Measurements from ENCODE around the gene FXYD2. TPM values are rescaled to one million over a fixed set of nuclear protein-coding genes. Genes with fewer than 3 reads are reported as not detected.

FXYD2 gene
- total RNA-seq, 1 experiment from 2014 or later: 0.39 TPM

GRCh38 chr11:117871784-117872183, 47.2 kb upstream of the FXYD2 start:
- ChIA-PET POLR2A (no interaction called here), CTCF (interaction anchor here (1.3 kb wide), 1 partner anchor 75 kb away, joined by 4 read pairs; no protein-coding TSS in a partner anchor)
- H3K27me3 ChIP-seq (ENCODE audit: control insufficient read depth, insufficient read depth, low read length): peaks cover 33% of the 10 kb centered on the region
- no peaks in the 10 kb centered on the region for H3K9me3 ChIP-seq (ENCODE audit: control insufficient read depth, insufficient read depth, low read depth, low read length)
- in situ Hi-C loops (cut with HindIII; ENCODE audit: low pct_unique_long_range_greater_than_20kb, low sequenced_read_pairs): no loop called here
- no peak for ATAC-seq
- no peak overlapping the region for H3K4me3 ChIP-seq (ENCODE audit: low read depth in 2 of 2, low read length in 2 of 2)
- no peak for TF ChIP-seq TCF7L2 (IDR thresholded peaks at IDR 0.05; ENCODE audit: low read depth, low read length)
- no peak for TF ChIP-seq POLR2AphosphoS5 (IDR thresholded peaks at IDR 0.05; ENCODE audit: low read depth, low read length)
- TF ChIP-seq SIN3A (IDR thresholded peaks at IDR 0.05; ENCODE audit: borderline replicate concordance, insufficient read depth, low read depth, low read length): no peak
- TF ChIP-seq REST (IDR thresholded peaks at IDR 0.05; ENCODE audit: insufficient read depth in 1 of 2, low read depth in 2 of 2, low read length in 1 of 2): no peak
- no peak for TF ChIP-seq CTCF (IDR thresholded peaks at IDR 0.05)
- no peak for DNase-seq (ENCODE audit: low read depth, low spot score)
- 0 out of 2 replicates have a peak, but pooled peaks cover 9% of the 10 kb centered on the region for H3K4me1 ChIP-seq (ENCODE audit: control insufficient read depth, insufficient read depth, low read length)
- H3K27ac ChIP-seq (ENCODE audit: low read length): no peak overlapping the region
- no peaks in the 10 kb centered on the region for H3K36me3 ChIP-seq (ENCODE audit: control insufficient read depth, insufficient read depth, low read length)
- intact Hi-C loops (cut with micrococcal nuclease; ENCODE audit: unreplicated experiment): no loop called here
- no TSS peak for BruUV-seq (replicated peaks)

- ChIA-PET POLR2A (no interaction called here), CTCF (interaction anchor here (0.5 to 0.7 kb wide), 2 partner anchors 172 to 479 kb away, joined by 3 read pairs; no protein-coding TSS in a partner anchor)
- DNase-seq (ENCODE audit: low read depth, low spot score) (no peak), ATAC-seq (no peak)
- TF ChIP-seq REST (IDR thresholded peaks at IDR 0.05; ENCODE audit: insufficient read depth in 1 of 2, low read depth in 2 of 2, low read length in 1 of 2): no peak
- TF ChIP-seq CTCF (IDR thresholded peaks at IDR 0.05): no peak
- TF ChIP-seq SIN3A (IDR thresholded peaks at IDR 0.05; ENCODE audit: borderline replicate concordance, insufficient read depth, low read depth, low read length): no peak
- no peak for TF ChIP-seq POLR2AphosphoS5 (IDR thresholded peaks at IDR 0.05; ENCODE audit: low read depth, low read length)
- no peak for TF ChIP-seq TCF7L2 (IDR thresholded peaks at IDR 0.05; ENCODE audit: low read depth, low read length)
- H3K27me3 ChIP-seq (ENCODE audit: control insufficient read depth, insufficient read depth, low read length): peaks cover 29% of the 10 kb centered on the region
- no peaks in the 10 kb centered on the region for H3K9me3 ChIP-seq (ENCODE audit: control insufficient read depth, insufficient read depth, low read depth, low read length)
- no peak overlapping the region for H3K27ac ChIP-seq (ENCODE audit: low read length)
- no peaks in the 10 kb centered on the region for H3K36me3 ChIP-seq (ENCODE audit: control insufficient read depth, insufficient read depth, low read length)
- 0 out of 2 replicates have a peak, but pooled peaks cover 7% of the 10 kb centered on the region for H3K4me1 ChIP-seq (ENCODE audit: control insufficient read depth, insufficient read depth, low read length)
- in situ Hi-C loops (cut with HindIII; ENCODE audit: low pct_unique_long_range_greater_than_20kb, low sequenced_read_pairs) (no loop called here), intact Hi-C loops (cut with micrococcal nuclease; ENCODE audit: unreplicated experiment) (no loop called here)
- no peak overlapping the region for H3K4me3 ChIP-seq (ENCODE audit: low read depth in 2 of 2, low read length in 2 of 2)
- BruUV-seq (replicated peaks): no TSS peak
These were observed 46.6 kb upstream of the FXYD2 start for GRCh38 chr11:117871160-117871559.
